ENCODE results near the gene TGFB1I1. TPM values are rescaled to one million over a fixed set of nuclear protein-coding genes. Genes with fewer than 3 reads are reported as not detected.

Gene TGFB1I1
- total and polyA plus RNA-seq, 2 experiments from 2014 or later, result 4.1 to 4.2 TPM

GRCh38 chr16:31499928-31500327 is 28.0 kb downstream of the TGFB1I1 start:
- no peak overlapping the region for H3K27ac ChIP-seq (ENCODE audit: low read depth)
- Mint-ChIP-seq H3K9me3 (no peaks in the 10 kb centered on the region; the same call in 2 of the 3 replicates), H3K36me3 (ENCODE audit: low read depth) (peaks cover 11% of the 10 kb centered on the region; the same call in 2 of the 3 replicates), H3K27me3 (ENCODE audit: insufficient read depth, low read depth, poor library complexity) (peaks cover 7% of the 10 kb centered on the region), H3K4me3 (no peak overlapping the region), H3K4me1 (peaks cover 22% of the 10 kb centered on the region), H3K27ac (no peak overlapping the region)
- no peak overlapping the region for H3K4me2 ChIP-seq
- H3K9me2 ChIP-seq (ENCODE audit: insufficient read depth), result no peaks in the 10 kb centered on the region
- no peak for TF ChIP-seq JUNB (IDR thresholded peaks at IDR 0.05; ENCODE audit: unreplicated experiment)
- no peak for TF ChIP-seq STAT1 (IDR thresholded peaks at IDR 0.05; ENCODE audit: unreplicated experiment)
- TF ChIP-seq ETS1 (IDR thresholded peaks at IDR 0.05), result no peak
- no peak for TF ChIP-seq POLR2AphosphoS5 (IDR thresholded peaks at IDR 0.05; ENCODE audit: low read depth)
- no peak for TF ChIP-seq REST (IDR thresholded peaks at IDR 0.05; ENCODE audit: unreplicated experiment)
- no peak for TF ChIP-seq CREB1 (CRISPR knock-in tag; IDR thresholded peaks at IDR 0.05; ENCODE audit: low read depth)
- TF ChIP-seq EZH2 (IDR thresholded peaks at IDR 0.05; ENCODE audit: low read depth, unreplicated experiment), result no peak
- no peak for TF ChIP-seq ZNF331 (CRISPR knock-in tag; IDR thresholded peaks at IDR 0.05; ENCODE audit: low read depth)
- no peak for TF ChIP-seq EZH2phosphoT487 (IDR thresholded peaks at IDR 0.05; ENCODE audit: unreplicated experiment)
- TF ChIP-seq NANOG (IDR thresholded peaks at IDR 0.05; ENCODE audit: borderline replicate concordance), result no peak
- TF ChIP-seq CTCF (conservative IDR thresholded peaks at IDR 0.05; ENCODE audit: low read depth in 2 of 2), result no peak
- no peak for TF ChIP-seq ZNF462 (CRISPR knock-in tag; IDR thresholded peaks at IDR 0.05)
- no peak for TF ChIP-seq ZNF114 (CRISPR knock-in tag; IDR thresholded peaks at IDR 0.05)
- H2AFZ ChIP-seq, result no peak overlapping the region
- H3K4me3 ChIP-seq, result no peak overlapping the region
- H3K36me3 ChIP-seq (ENCODE audit: insufficient read depth), result no peaks in the 10 kb centered on the region
- H3K79me2 ChIP-seq (replicated peaks; ENCODE audit: insufficient read depth), result no peaks in the 10 kb centered on the region
- 0 out of 2 replicates have a peak, but pooled peaks cover 4% of the 10 kb centered on the region for H4K20me1 ChIP-seq (replicated peaks; ENCODE audit: insufficient read depth)
- H3F3A ChIP-seq (replicated peaks; ENCODE audit: low read depth), result no peaks in the 10 kb centered on the region
- peaks cover 12% of the 10 kb centered on the region for H3K4me1 ChIP-seq (ENCODE audit: insufficient read depth)
- ATAC-seq (no peak), DNase-seq (ENCODE audit: low spot score) (no peak)
- H3K27me3 ChIP-seq (ENCODE audit: insufficient read depth), result no peaks in the 10 kb centered on the region

Data from GM23338 (cell line).